Caco-2 (cell line): ENCODE data around the gene PIK3CA. TPM values are rescaled to one million over a fixed set of nuclear protein-coding genes. Genes with fewer than 3 reads are reported as not detected.

Experiments used
- BruUV-seq: library from RNA; stranded (reverse); fragments of 400-500 nt; replicated peaks from 2 replicates; lab custom pipeline; 2021; lab: Mats Ljungman, UMichigan
- CTCF ChIA-PET: fragments of 300-600 bp; sonication (Branson Sonifier 250); formaldehyde crosslinking; loops from one replicate; lab custom pipeline; 2022; ENCODE audit warnings: antibody characterized with exemption; lab: Charles Lee
- POLR2A ChIA-PET: fragments of 300-600 bp; sonication (Branson Sonifier 250); formaldehyde crosslinking; loops from one replicate; lab custom pipeline; 2022; ENCODE audit warnings: antibody characterized with exemption; lab: Charles Lee
- DNase-seq, 2 experiments: peaks; one replicate each; pipeline versions ENCODE4 v3.0.0 to v3.0.0-alpha.2; 2020 to 2022
- H3K27me3 ChIP-seq: replicated peaks from 2 replicates; pipeline ENCODE4 v1.6.0; 2011; ENCODE audit warnings: low read length; ENCODE audit not compliant: control insufficient read depth, insufficient read depth
- H3K36me3 ChIP-seq: 2 replicates; pipeline ENCODE4 v1.5.1; 2011; ENCODE audit warnings: low read length; ENCODE audit not compliant: control insufficient read depth, insufficient read depth
- H3K4me1 ChIP-seq: fragments of 250-450 bp; sonication (Bioruptor Pico); 2 replicates; pipeline ENCODE4 v1.5.1; 2020; ENCODE audit warnings: mild to moderate bottlenecking
- H3K4me3 ChIP-seq: 2 replicates; pipeline ENCODE4 v1.5.1; 2011; ENCODE audit warnings: low read depth, mild to moderate bottlenecking, control low read depth, low read length
- H3K9me3 ChIP-seq: fragments of 250-450 bp; sonication (Bioruptor Pico); 2 replicates; pipeline ENCODE4 v1.5.1; 2020; ENCODE audit warnings: mild to moderate bottlenecking, moderate library complexity
- H3K27ac Mint-ChIP-seq: one replicate; pipeline ENCODE4 v1.8.0; 2022; ENCODE audit warnings: mixed read lengths; ENCODE audit not compliant: unreplicated experiment
- H3K27me3 Mint-ChIP-seq: one replicate; pipeline ENCODE4 v1.8.0; 2022; ENCODE audit warnings: mixed read lengths; ENCODE audit not compliant: insufficient read depth, unreplicated experiment
- H3K36me3 Mint-ChIP-seq: one replicate; pipeline ENCODE4 v1.8.0; 2022; ENCODE audit warnings: mild to moderate bottlenecking, mixed read lengths; ENCODE audit not compliant: insufficient read depth, unreplicated experiment
- H3K4me1 Mint-ChIP-seq: one replicate; pipeline ENCODE4 v1.8.0; 2022; ENCODE audit warnings: low read depth, mixed read lengths; ENCODE audit not compliant: unreplicated experiment
- H3K4me3 Mint-ChIP-seq: one replicate; pipeline ENCODE4 v1.8.0; 2022; ENCODE audit warnings: mild to moderate bottlenecking, moderate library complexity, mixed read lengths; ENCODE audit not compliant: unreplicated experiment
- H3K9me3 Mint-ChIP-seq: one replicate; pipeline ENCODE4 v1.8.0; 2022; ENCODE audit warnings: mixed read lengths; ENCODE audit not compliant: unreplicated experiment
- CTCF ChIP-seq, 2 experiments: fragments of 200-600 bp in 1 of 2; IDR thresholded peaks; 1 replicate in 1 of 2; 2 replicates in 1 of 2; pipeline versions ENCODE4 v1.5.1 to v1.8.0; 2011 to 2022; ENCODE audit warnings: antibody characterized with exemption in 1 of 2, control low read depth in 1 of 2, inconsistent platforms in 1 of 2, low read depth in 1 of 2, low read length in 1 of 2, mild to moderate bottlenecking in 1 of 2, moderate library complexity in 1 of 2; ENCODE audit not compliant: insufficient read depth in 1 of 2, severe bottlenecking in 1 of 2, unreplicated experiment in 1 of 2
- intact Hi-C: fragments of 100-400 bp; cut with micrococcal nuclease; formaldehyde crosslinking; loops from one replicate; pipeline ENCODE4 v1.10.0; 2022; ENCODE audit not compliant: unreplicated experiment
- total RNA-seq: library from RNA; stranded (reverse); gene quantifications from 2 replicates; pipeline ENCODE4 v1.2.3, GENCODE V29; 2022

Gene PIK3CA
- total RNA-seq, 1 experiment from 2014 or later: 10.6 TPM

- H3K36me3 Mint-ChIP-seq: no peaks in the 10 kb centered on the region
- no peak overlapping the region for H3K27ac Mint-ChIP-seq
- DNase-seq: no peak
- ChIA-PET CTCF (interaction anchor here (1.3 kb wide), 1 partner anchor 210 kb away, joined by 5 read pairs; no protein-coding TSS in a partner anchor), POLR2A (no interaction called here)
- peaks cover 10% of the 10 kb centered on the region for H3K27me3 Mint-ChIP-seq
- intact Hi-C loops: loop anchor here (1.0 to 2.0 kb wide), 3 partner anchors 27 to 215 kb away; no protein-coding TSS in a partner anchor
- Histone ChIP-seq H3K27me3 (no peaks in the 10 kb centered on the region), H3K4me3 (no peak overlapping the region), H3K36me3 (no peaks in the 10 kb centered on the region), H3K9me3 (peaks cover 7% of the 10 kb centered on the region; the same call in 1 of the 2 replicates), H3K4me1 (no peaks in the 10 kb centered on the region)
- H3K4me1 Mint-ChIP-seq: no peaks in the 10 kb centered on the region
- H3K9me3 Mint-ChIP-seq: peaks cover 9% of the 10 kb centered on the region
- no peak for TF ChIP-seq CTCF (IDR thresholded peaks at IDR 0.05; ENCODE audit: insufficient read depth in 1 of 2, low read depth in 1 of 2, low read length in 1 of 2, severe bottlenecking in 1 of 2, unreplicated experiment in 1 of 2)
- H3K4me3 Mint-ChIP-seq: no peak overlapping the region
- no TSS peak for BruUV-seq
Measured at GRCh38 chr3:179105881-179106280, 42.3 kb upstream of the PIK3CA start.

GRCh38 chr3:179107617-179108016, 40.5 kb upstream of the PIK3CA start:
- intact Hi-C loops: no loop called here
- CTCF ChIA-PET: no interaction called here
- POLR2A ChIA-PET: no interaction called here

GRCh38 chr3:179108086-179108485, 40.1 kb upstream of the PIK3CA start:
- Mint-ChIP-seq H3K4me3 (no peak overlapping the region), H3K27me3 (peaks cover 13% of the 10 kb centered on the region), H3K9me3 (peaks cover 9% of the 10 kb centered on the region), H3K27ac (no peak overlapping the region), H3K4me1 (no peaks in the 10 kb centered on the region), H3K36me3 (no peaks in the 10 kb centered on the region)
- no TSS peak for BruUV-seq
- Histone ChIP-seq H3K4me3 (no peak overlapping the region), H3K9me3 (peaks cover 7% of the 10 kb centered on the region; the same call in 1 of the 2 replicates), H3K36me3 (no peaks in the 10 kb centered on the region), H3K27me3 (no peaks in the 10 kb centered on the region), H3K4me1 (no peaks in the 10 kb centered on the region)
- intact Hi-C loops: no loop called here
- no peak for DNase-seq
- TF ChIP-seq CTCF (IDR thresholded peaks at IDR 0.05; ENCODE audit: insufficient read depth in 1 of 2, low read depth in 1 of 2, low read length in 1 of 2, severe bottlenecking in 1 of 2, unreplicated experiment in 1 of 2): no peak
- CTCF ChIA-PET: no interaction called here
- POLR2A ChIA-PET: no interaction called here

More at GRCh38 chr3:179107617-179108016, 40.5 kb upstream of the PIK3CA start:
- Histone ChIP-seq H3K36me3 (no peaks in the 10 kb centered on the region), H3K27me3 (no peaks in the 10 kb centered on the region), H3K4me3 (no peak overlapping the region), H3K4me1 (no peaks in the 10 kb centered on the region), H3K9me3 (peaks cover 7% of the 10 kb centered on the region; the same call in 1 of the 2 replicates)
- H3K4me3 Mint-ChIP-seq: no peak overlapping the region
- H3K9me3 Mint-ChIP-seq: peaks cover 9% of the 10 kb centered on the region
- no peak for DNase-seq
- H3K4me1 Mint-ChIP-seq: no peaks in the 10 kb centered on the region
- H3K36me3 Mint-ChIP-seq: no peaks in the 10 kb centered on the region
- no peak overlapping the region for H3K27ac Mint-ChIP-seq
- no peak for TF ChIP-seq CTCF (IDR thresholded peaks at IDR 0.05; ENCODE audit: insufficient read depth in 1 of 2, low read depth in 1 of 2, low read length in 1 of 2, severe bottlenecking in 1 of 2, unreplicated experiment in 1 of 2)
- BruUV-seq: no TSS peak
- peaks cover 8% of the 10 kb centered on the region for H3K27me3 Mint-ChIP-seq
